IPS-18c (cell line): ENCODE results near the gene MAVS.
A peak's percentile ranks its signal among the peaks of the same experiment; 100 is the strongest.
"Not testable (repeated sequence)": the region's sequence is repeated elsewhere in the genome, so short reads cannot be mapped to it uniquely, and the experiment has no call there.

Source experiments
- H3K4me3 ChIP-seq: 2 replicates; pipeline ENCODE4 v1.7.0; 2013; ENCODE audit warnings: low read depth, mild to moderate bottlenecking, low read length, moderate library complexity; ENCODE audit not compliant: insufficient read depth
- H3K9me3 ChIP-seq: one replicate; pipeline ENCODE4 v1.6.1; 2013; ENCODE audit warnings: mild to moderate bottlenecking, low read length, moderate library complexity; ENCODE audit not compliant: control insufficient read depth, insufficient read depth

The MAVS gene

DNA sequence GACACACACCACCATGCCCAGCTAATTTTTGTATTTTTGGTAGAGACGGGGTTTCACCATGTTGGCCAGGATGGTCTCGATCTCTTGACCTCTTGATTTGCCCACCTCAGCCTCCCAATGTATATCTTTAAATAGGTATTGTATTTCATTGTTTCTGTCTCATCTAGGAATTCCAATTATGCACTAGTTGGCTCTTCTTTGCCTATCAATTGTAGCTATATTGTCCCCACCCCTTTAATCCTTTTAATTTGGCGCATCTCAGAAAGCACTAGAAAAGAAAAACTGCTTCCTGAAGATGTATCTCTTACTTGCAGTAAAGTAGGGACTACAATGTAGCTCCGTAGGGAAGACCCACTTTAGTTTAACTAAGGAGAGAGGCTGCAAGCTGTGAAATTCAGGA lies 10.5 kb upstream of the MAVS start:
- Histone ChIP-seq H3K4me3 (no peak overlapping the region), H3K9me3 (no peaks in the 10 kb centered on the region)

DNA sequence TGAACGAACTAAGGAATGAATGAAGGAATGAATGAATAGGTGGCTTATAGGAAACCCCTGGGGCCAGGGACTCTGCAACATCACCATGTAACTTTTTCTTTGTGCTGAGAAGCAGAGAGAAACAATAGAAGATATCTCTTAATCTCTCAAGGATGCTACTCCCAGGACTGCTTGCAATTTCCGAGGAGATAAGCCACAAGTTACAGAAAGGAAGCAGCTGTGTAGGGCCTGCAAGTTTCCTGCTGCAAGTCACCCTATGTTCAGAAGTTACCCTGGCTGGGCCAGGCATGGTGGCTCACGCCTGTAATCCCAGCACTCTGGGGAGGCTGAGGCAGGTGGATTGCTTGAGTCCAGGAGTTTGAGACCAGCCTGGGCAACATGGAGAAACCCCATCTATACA lies 7.3 kb upstream of the MAVS start:
- Histone ChIP-seq H3K4me3 (no peak overlapping the region), H3K9me3 (no peaks in the 10 kb centered on the region)

DNA sequence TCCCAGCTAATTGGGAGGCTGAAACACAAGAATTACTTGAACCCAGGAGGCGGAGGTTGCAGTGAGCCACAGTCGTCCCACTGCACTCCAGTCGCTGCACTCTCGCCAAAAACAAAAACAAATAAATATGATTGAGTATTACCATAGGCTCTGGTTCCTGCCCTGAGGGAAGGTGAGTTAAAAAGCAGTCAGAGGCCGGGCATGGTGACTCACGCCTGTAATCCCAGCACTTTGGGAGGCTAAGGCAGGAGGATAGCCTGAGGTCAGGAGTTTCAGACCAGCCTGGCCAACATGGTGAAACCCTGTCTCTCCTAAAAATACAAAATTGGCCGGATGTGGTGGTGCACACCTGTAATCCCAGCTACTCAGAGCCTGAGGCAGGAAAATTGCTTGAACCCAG lies 6.4 kb upstream of the MAVS start:
- not testable (repeated sequence) for H3K9me3 ChIP-seq, H3K4me3 ChIP-seq

DNA sequence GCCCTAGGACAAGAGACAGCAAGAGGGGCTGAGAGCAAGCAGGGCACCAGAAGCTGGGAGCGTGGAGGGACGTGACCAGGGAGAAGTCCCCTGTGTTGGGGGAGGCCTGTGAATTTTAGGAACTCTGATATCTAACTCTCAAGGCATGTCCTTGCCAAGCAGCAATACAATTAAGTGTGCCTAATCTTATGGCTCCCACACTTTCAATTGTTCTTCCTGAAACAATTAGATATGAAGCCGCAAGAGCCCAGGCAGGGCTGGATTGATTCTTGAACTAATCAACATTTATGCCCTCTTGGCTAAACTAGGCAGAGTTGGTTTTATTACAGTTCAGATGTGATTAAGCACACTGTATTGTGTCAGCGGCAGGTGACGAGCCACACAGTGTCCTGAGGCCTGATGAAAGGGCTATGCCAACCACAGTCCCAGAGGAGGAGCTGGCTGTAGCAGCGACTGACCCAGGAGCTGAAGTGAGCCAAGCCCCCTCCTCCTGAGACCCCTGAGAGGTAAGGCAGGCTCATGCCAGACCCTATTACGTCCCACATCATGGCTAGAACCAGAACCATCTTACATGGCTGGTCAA lies 4.2 kb upstream of the MAVS start:
- no peaks in the 10 kb centered on the region for H3K9me3 ChIP-seq
- no peak overlapping the region for H3K4me3 ChIP-seq

DNA sequence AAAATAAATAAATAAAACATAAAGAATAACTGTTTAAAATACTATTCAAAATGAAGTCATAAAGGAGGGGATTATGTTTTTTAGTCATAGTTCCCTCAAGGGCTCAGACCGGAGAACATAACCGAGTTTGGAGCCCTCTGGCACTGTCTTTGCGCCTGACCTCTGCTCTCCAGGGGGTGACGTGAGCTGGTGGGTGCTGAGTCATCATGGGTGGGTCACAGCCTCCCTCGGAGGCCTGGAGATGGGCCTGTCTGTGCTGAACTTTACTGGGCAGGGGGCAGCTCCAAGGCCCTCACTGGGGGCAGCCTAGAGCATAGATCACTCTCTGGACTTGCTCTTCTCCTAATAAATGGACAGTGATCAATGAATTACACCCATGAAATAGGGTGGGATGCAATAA lies 3.1 kb upstream of the MAVS start:
- H3K9me3 ChIP-seq, result no peaks in the 10 kb centered on the region
- H3K4me3 ChIP-seq, result no peak overlapping the region

DNA sequence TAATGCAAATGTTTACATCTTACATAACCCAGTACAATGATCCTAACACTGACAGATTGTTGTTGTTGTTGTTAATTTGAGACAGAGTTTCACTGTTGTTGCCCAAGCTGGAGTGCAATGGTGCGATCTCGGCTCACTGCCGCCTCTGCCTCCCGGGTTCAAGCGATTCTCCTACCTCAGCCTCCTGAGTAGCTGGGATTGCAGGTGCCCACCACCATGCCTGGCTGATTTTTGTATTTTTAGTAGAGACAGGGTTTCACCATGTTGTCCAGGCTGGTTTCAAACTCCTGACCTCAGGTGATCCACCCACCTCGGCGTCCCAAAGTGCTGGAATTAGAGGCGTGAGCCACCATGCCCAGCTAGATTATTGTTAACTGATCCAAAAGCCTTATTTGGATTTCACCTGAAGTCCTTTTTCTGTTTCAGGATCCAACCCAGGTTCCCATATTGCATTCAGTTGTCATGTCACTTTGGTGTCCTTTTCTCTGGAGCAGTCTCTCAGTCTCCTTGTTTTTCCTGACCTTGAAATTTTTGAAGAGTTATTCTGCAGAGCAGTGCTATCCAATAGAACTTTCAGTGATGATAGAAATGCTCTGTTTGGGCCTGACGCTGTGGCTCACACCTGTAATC lies 2.5 kb upstream of the MAVS start:
- not testable (repeated sequence) for H3K4me3 ChIP-seq, H3K9me3 ChIP-seq

GRCh38 chr20:3846378-3846739 lies 275 bp upstream of the MAVS start:
- H3K4me3 ChIP-seq, result peak overlapping the region; percentile 97

DNA sequence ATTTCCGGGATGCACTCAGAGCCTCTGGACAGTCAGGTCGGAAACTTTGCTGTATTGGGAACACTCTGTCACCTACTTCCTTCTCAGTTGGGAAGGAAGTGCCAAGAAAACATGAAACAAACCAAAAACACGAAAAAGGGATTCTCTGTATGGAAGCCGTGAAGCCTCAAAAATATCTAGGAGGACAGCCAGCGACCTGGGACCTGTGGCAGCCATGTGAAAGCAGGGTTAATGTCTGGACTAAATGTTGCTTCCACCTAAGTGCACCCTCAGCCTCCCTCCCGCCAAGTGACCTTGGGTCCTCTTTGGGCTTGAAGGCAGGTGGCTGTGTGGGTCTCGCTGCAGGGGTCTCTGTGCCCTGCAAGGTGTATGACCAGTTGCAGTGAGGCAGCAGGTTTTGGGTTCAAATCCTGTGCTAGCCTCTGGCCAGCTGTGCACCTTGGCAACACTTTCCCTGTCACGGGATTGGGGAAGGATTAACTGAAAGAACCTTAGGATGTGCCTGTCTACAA lies 851 bp downstream of the MAVS start:
- Histone ChIP-seq H3K9me3 (no peaks in the 10 kb centered on the region), H3K4me3 (peak overlapping the region; percentile 97)

More at GRCh38 chr20:3846378-3846739, 275 bp upstream of the MAVS start:
- H3K9me3 ChIP-seq, result no peaks in the 10 kb centered on the region

GRCh38 chr20:3848565-3848964 lies 1.9 kb downstream of the MAVS start:
- no peak overlapping the region for H3K4me3 ChIP-seq
- no peaks in the 10 kb centered on the region for H3K9me3 ChIP-seq

DNA sequence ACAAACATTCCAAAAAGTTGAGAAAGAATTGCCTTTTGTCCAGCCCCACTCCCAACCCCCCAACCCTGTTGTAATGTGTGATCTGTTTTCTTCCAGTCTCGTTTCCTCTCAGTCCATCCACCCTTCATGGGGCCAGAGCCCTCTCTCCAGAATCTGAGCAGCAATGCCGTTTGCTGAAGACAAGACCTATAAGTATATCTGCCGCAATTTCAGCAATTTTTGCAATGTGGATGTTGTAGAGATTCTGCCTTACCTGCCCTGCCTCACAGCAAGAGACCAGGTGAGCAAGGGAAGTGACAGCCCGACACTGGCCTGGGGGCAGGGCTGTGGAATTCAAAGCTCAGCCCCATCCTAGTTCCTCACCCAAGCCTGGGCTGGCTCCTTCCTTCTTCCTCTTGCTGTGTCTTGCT lies 7.8 kb downstream of the MAVS start:
- Histone ChIP-seq H3K4me3 (no peak overlapping the region), H3K9me3 (no peaks in the 10 kb centered on the region)

GRCh38 chr20:3857405-3857804 lies 10.8 kb downstream of the MAVS start:
- Histone ChIP-seq H3K9me3 (no peaks in the 10 kb centered on the region), H3K4me3 (no peak overlapping the region)

DNA sequence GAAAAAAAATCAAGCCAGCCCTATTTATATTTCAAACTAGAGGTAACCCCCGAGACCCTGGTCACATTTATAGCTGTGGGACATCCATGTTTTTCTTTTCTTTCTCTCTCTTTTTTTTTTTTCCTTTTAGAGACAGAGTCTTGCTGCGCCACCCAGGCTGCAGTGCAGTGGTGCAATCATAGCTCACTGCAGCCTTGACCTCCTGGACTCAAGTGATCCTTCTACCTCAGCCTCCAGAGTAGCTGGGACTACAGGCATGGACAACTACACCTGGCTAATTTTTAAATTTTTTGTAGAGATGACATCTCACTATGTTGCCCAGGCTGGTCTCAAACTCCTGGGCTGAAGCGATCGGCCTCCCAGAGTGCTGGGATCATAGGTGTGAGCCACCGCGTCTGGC lies 12.1 kb downstream of the MAVS start:
- Histone ChIP-seq H3K4me3 (no peak overlapping the region), H3K9me3 (no peaks in the 10 kb centered on the region)

GRCh38 chr20:3861191-3861590 lies 14.6 kb downstream of the MAVS start:
- H3K9me3 ChIP-seq, result no peaks in the 10 kb centered on the region
- no peak overlapping the region for H3K4me3 ChIP-seq

- H3K4me3 ChIP-seq, result no peak overlapping the region
Measured at GRCh38 chr20:3862333-3862732, 15.7 kb downstream of the MAVS start.

DNA sequence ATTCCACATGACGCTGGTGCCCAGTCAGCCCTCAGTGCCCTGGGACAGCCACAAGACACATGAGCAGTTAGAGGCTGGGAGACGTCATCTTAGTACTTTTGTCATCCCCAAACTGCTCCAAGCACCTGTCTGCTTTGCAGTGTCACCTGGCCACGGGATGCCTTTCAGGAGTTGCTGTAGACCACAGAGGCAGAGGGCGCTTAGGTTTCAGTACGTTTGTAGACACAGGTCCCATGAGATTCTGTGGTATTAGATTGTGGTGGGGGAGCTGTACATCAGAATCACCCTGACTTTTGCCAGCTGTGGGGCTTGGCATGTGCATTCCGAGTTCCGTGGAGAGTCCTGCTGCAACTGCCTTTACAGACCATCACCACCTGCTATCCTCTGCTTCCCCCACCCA lies 16.7 kb downstream of the MAVS start:
- Histone ChIP-seq H3K4me3 (no peak overlapping the region), H3K9me3 (no peaks in the 10 kb centered on the region)

More at GRCh38 chr20:3862333-3862732, 15.7 kb downstream of the MAVS start:
- H3K9me3 ChIP-seq, result no peaks in the 10 kb centered on the region

DNA sequence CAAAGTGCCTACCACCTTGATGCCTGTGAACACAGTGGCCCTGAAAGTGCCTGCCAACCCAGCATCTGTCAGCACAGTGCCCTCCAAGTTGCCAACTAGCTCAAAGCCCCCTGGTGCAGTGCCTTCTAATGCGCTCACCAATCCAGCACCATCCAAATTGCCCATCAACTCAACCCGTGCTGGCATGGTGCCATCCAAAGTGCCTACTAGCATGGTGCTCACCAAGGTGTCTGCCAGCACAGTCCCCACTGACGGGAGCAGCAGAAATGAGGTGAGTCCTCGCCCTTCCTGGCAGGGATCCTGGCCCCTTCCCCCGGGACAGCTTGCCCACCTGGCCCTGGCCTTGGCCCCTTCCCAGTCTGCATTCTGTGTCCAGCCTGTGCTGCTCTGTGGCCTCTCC lies 17.9 kb downstream of the MAVS start:
- no peaks in the 10 kb centered on the region for H3K9me3 ChIP-seq
- no peak overlapping the region for H3K4me3 ChIP-seq

GRCh38 chr20:3865152-3865886 lies 18.7 kb downstream of the MAVS start:
- no peak overlapping the region for H3K4me3 ChIP-seq
- no peaks in the 10 kb centered on the region for H3K9me3 ChIP-seq

- Histone ChIP-seq H3K4me3 (no peak overlapping the region), H3K9me3 (no peaks in the 10 kb centered on the region)
Measured at GRCh38 chr20:3865887-3866407, 19.3 kb downstream of the MAVS start.
